ENCODE data around the gene GLB1L. TPM values are rescaled to one million over a fixed set of nuclear protein-coding genes. Genes with fewer than 3 reads are reported as not detected.

The GLB1L gene
- total RNA-seq, 2 donors from 2014 or later: 1.8 to 3.4 TPM

DNA sequence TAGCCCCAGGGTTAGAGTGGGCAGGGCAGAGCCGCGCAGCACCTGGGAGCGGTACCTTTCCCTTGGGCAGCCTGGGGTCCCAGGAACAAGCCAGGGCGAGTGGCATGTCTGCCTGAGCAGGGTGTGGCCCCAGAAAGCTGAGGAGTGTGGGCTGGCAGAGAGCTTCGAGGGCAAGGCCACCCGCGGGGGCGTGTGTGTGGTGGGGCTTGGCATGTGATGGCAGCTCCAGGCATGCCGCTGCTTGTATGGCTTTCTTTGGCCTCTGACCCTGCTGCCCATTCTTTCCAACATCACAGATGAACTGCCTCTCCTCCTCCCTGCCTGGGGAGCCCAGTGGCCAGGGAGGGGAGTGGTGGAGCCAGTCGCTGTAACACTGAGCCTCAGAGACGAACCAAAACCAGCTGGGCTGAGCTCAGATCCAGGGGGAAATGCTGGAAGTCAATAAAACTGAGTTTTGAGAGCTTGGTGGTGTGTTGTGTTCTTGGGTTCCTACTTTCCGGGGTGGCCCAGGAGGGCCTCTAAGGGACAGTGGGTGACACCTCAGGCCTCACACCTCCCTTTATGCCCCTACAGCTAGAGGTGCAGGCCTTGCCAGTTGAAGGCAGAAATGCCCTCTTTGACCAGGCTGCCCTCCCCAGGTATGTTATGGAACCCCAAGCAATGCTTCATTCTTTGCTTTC, 41.3 kb upstream of the GLB1L start:
- no peaks in the 10 kb centered on the region for H3K9me3 ChIP-seq
- TF ChIP-seq, protein P1, sequence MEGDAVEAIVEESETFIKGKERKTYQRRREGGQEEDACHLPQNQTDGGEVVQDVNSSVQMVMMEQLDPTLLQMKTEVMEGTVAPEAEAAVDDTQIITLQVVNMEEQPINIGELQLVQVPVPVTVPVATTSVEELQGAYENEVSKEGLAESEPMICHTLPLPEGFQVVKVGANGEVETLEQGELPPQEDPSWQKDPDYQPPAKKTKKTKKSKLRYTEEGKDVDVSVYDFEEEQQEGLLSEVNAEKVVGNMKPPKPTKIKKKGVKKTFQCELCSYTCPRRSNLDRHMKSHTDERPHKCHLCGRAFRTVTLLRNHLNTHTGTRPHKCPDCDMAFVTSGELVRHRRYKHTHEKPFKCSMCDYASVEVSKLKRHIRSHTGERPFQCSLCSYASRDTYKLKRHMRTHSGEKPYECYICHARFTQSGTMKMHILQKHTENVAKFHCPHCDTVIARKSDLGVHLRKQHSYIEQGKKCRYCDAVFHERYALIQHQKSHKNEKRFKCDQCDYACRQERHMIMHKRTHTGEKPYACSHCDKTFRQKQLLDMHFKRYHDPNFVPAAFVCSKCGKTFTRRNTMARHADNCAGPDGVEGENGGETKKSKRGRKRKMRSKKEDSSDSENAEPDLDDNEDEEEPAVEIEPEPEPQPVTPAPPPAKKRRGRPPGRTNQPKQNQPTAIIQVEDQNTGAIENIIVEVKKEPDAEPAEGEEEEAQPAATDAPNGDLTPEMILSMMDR (IDR thresholded peaks at IDR 0.05): no peak
- H3K27me3 ChIP-seq: no peaks in the 10 kb centered on the region
- H3K27ac ChIP-seq: peak overlapping the region in 1 of 2 donors; percentile 19
- peaks cover 0 to 18% of the 10 kb centered on the region in 2 donors for H3K4me1 ChIP-seq
- DNase-seq (ENCODE audit: low spot score): no peak
- H3K4me3 ChIP-seq: no peak overlapping the region
- H3K36me3 ChIP-seq: peaks cover 36% of the 10 kb centered on the region

- Histone ChIP-seq H3K4me1 (peaks cover 0 to 19% of the 10 kb centered on the region in 2 donors), H3K27me3 (no peaks in the 10 kb centered on the region), H3K27ac (peak overlapping the region in 1 of 2 donors; percentile 19), H3K36me3 (peaks cover 42% of the 10 kb centered on the region), H3K4me3 (no peak overlapping the region), H3K9me3 (no peaks in the 10 kb centered on the region)
- TF ChIP-seq, protein P1 (IDR thresholded peaks at IDR 0.05): no peak
- no peak for DNase-seq (ENCODE audit: low spot score)
Observed at GRCh38 chr2:219285894-219286425, 40.7 kb upstream of the GLB1L start.

- Histone ChIP-seq H3K4me3 (no peak overlapping the region), H3K9me3 (no peaks in the 10 kb centered on the region), H3K27me3 (no peaks in the 10 kb centered on the region), H3K36me3 (peaks cover 46% of the 10 kb centered on the region), H3K4me1 (peaks cover 0 to 25% of the 10 kb centered on the region in 2 donors), H3K27ac (no peak overlapping the region)
- DNase-seq (ENCODE audit: low spot score): no peak
- TF ChIP-seq, protein P1 (IDR thresholded peaks at IDR 0.05): no peak
Observed at GRCh38 chr2:219285373-219285735, 40.1 kb upstream of the GLB1L start.

GRCh38 chr2:219284501-219285372, 39.5 kb upstream of the GLB1L start:
- Histone ChIP-seq H3K27ac (no peak overlapping the region), H3K9me3 (no peaks in the 10 kb centered on the region), H3K4me1 (peaks cover 0 to 30% of the 10 kb centered on the region in 2 donors), H3K4me3 (no peak overlapping the region), H3K27me3 (no peaks in the 10 kb centered on the region), H3K36me3 (peaks cover 46% of the 10 kb centered on the region)
- TF ChIP-seq, protein P1 (IDR thresholded peaks at IDR 0.05): no peak
- DNase-seq (ENCODE audit: low spot score): no peak

- Histone ChIP-seq H3K27ac (no peak overlapping the region), H3K27me3 (no peaks in the 10 kb centered on the region), H3K4me3 (no peak overlapping the region), H3K4me1 (peaks cover 0 to 32% of the 10 kb centered on the region in 2 donors), H3K36me3 (peaks cover 46% of the 10 kb centered on the region), H3K9me3 (no peaks in the 10 kb centered on the region)
- TF ChIP-seq, protein P1 (IDR thresholded peaks at IDR 0.05): no peak
- DNase-seq (ENCODE audit: low spot score): no peak
Observed at GRCh38 chr2:219282943-219283581, 37.8 kb upstream of the GLB1L start.

Measured in right atrium auricular region (tissue), 2 donors.